MG63 (cell line): Measurements from ENCODE around the gene ACTR1A. TPM values are rescaled to one million over a fixed set of nuclear protein-coding genes. Genes with fewer than 3 reads are reported as not detected.
A peak's percentile ranks its signal among the peaks of the same experiment; 100 is the strongest.
"Not testable (repeated sequence)": the region's sequence is repeated elsewhere in the genome, so short reads cannot be mapped to it uniquely, and the experiment has no call there.

Source experiments
- DNase-seq: peaks from one replicate; pipeline ENCODE4 v3.0.0-alpha.2; 2020
- H3K27me3 ChIP-seq: fragments of 250-450 bp; sonication (Bioruptor Pico); 2 replicates; pipeline ENCODE4 v1.5.1; 2020; ENCODE audit warnings: mild to moderate bottlenecking, moderate library complexity
- H3K36me3 ChIP-seq: fragments of 250-450 bp; sonication (Bioruptor Pico); 2 replicates; pipeline ENCODE4 v1.5.1; 2020; ENCODE audit warnings: mild to moderate bottlenecking, moderate library complexity
- H3K4me3 ChIP-seq: fragments of 250-450 bp; sonication (Bioruptor Pico); 2 replicates; pipeline ENCODE4 v1.5.1; 2020; ENCODE audit warnings: mild to moderate bottlenecking, moderate library complexity
- H3K9me3 ChIP-seq: fragments of 250-450 bp; sonication (Bioruptor Pico); 2 replicates; pipeline ENCODE4 v1.5.1; 2020; ENCODE audit warnings: mild to moderate bottlenecking, moderate library complexity
- total RNA-seq: library from RNA; depleted of rRNA; stranded (reverse); fragments of >200 nt; shearing (Covaris generic); gene quantifications from 2 replicates; pipeline ENCODE4 v1.2.3, GENCODE V29; 2014; ENCODE audit warnings: low replicate concordance; rRNA removed

The ACTR1A gene
- 77.7 and 178 TPM in 2 replicates for total RNA-seq

DNA sequence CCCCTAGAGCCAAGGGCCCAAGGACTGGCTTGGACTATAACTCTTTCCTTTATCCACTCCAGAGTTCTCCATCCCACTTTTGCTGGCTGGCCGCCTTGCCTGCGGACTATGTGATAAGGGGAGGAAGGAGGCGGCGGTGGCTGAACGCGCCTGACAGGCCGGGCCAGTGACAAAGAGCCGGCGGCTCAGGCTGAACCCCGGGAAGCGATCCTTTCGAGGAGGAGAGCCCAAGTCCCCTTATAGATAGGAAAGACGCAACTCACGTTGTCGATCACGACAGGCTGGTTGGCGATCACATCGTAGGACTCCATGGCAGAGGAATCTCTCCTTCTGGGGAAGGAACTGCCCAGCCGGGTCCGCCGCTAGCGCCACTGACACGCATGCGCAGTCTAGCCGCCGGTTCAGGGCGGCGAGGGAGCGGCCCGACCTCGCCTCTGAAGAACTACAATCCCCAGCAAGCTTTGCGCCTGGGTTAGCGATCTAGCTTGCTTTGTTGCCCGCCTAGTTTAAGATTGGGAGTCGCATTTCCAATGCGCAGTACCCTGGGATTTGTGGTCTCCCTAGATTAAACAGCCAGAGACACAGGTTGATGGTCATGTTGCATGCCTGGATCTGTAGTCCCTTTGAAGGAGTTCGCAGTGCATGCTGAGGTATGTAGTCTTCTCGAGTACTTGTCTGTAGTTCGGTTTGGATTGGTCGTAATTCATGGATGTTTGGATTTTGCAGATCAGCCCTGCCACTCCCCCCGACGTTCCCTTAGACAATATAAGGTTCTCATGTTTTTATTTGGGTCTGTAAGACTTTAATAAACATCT lies at the start of gene ACTR1A:
Gene ACTR1A (minus strand): TSS at position 376 of the 815 bp plus-strand sequence. CDS start 65 bp downstream, at position 311.
- Histone ChIP-seq H3K27me3 (no peaks in the 10 kb centered on the region), H3K4me3 (peak within 1 kb of the TSS; percentile 77), H3K9me3 (no peaks in the 10 kb centered on the region), H3K36me3 (peaks cover 4% of the 10 kb centered on the region; the same call in 1 of the 2 replicates)
- DNase-seq: peak; percentile 95

DNA sequence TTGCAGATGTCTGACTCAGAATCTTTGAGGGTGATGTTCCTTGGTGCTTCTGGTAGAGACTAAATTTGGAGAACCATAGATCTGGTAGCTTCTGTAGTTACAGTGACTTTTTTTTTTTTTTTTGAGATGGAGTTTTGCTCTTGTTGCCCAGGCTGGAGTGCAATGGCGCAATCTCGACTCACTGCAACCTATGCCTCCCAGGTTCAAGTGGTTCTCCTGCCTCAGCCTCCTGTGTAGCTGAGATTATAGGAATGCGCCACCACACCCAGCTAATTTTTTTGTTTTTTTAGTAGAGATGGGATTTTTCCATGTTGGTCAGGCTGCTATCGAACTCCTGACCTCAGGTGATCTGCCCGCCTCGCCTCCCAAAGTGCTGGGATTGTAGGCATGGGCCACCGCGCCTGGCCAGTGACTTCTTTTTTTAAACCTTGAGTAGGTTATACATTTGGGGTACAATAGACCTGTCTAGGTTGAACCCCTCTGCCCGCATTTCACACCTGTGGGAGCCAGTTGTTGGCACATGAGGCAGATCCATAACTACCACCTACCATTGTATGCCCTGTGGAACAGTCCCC lies 48.2 kb upstream of the ACTR1A start:
- H3K4me3 ChIP-seq: no peak overlapping the region
- DNase-seq: no peak
- no peaks in the 10 kb centered on the region for H3K9me3 ChIP-seq
- no peaks in the 10 kb centered on the region for H3K36me3 ChIP-seq
- H3K27me3 ChIP-seq: no peaks in the 10 kb centered on the region

- no peaks in the 10 kb centered on the region for H3K36me3 ChIP-seq
- H3K27me3 ChIP-seq: no peaks in the 10 kb centered on the region
- H3K9me3 ChIP-seq: no peaks in the 10 kb centered on the region
- H3K4me3 ChIP-seq: no peak overlapping the region
- DNase-seq: no peak
Observed at GRCh38 chr10:102549549-102549948, 47.0 kb upstream of the ACTR1A start.

DNA sequence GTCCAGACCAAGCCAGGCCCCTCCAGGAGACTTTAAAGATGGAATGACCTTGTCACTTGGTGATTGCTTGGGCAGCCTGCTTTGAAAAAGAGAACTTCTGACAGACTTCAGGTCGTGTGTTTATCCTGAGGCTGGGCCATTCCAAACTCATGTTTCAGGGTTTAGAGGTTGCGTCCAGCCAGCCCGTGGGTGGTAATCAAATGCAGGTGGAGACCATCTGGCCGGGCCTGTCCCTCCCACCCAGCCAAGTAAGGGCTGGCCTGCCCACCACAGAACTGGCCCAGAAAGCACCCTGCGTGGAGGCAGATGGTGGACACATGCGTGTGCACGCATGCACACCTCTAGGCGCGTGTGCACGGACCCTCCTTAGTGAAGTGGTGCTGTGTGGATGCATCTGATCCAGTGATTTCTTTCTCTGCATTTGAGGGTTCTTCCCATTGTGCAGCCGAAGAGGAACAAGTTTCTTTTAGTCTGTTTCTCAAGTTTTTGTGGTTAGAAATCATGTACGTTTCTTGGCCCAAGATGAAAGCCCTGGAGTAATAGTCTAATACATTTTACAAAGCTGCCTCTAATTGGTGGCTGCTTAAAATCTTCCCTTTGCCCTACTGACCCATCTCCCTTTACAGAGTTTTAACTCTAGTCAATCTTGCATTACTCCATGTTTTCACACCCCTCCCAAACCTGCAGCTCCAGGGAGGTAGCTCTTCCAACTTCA lies 44.3 kb upstream of the ACTR1A start:
- Histone ChIP-seq H3K27me3 (no peaks in the 10 kb centered on the region), H3K4me3 (no peak overlapping the region), H3K36me3 (no peaks in the 10 kb centered on the region), H3K9me3 (no peaks in the 10 kb centered on the region)
- no peak for DNase-seq

DNA sequence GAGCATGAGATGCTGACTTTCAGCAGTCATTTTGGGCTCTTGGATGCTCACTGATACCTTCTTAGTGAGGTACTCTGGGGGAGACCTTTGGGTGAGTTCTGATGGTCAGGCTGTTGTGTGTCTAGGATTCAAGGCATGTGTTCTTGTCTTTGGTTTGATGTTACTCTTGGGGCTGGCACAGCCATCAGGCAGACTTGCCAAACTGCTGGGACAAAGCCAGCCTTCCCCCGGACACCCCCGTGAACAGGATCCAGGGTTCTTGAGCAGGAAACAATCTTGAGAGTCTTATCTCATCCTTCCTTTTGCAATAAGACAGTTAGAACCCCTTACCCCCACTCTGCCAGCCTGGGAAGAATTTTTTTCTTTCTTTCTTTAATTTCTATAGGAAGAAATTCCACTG lies 43.5 kb upstream of the ACTR1A start:
- Histone ChIP-seq H3K36me3 (no peaks in the 10 kb centered on the region), H3K4me3 (no peak overlapping the region), H3K27me3 (no peaks in the 10 kb centered on the region), H3K9me3 (no peaks in the 10 kb centered on the region)
- DNase-seq: no peak

GRCh38 chr10:102545265-102545871 lies 42.9 kb upstream of the ACTR1A start:
- DNase-seq: no peak
- Histone ChIP-seq H3K9me3 (no peaks in the 10 kb centered on the region; the same call in 1 of the 2 replicates), H3K4me3 (no peak overlapping the region), H3K36me3 (no peaks in the 10 kb centered on the region), H3K27me3 (no peaks in the 10 kb centered on the region)

- Histone ChIP-seq H3K27me3 (no peaks in the 10 kb centered on the region), H3K36me3 (no peaks in the 10 kb centered on the region; the same call in 1 of the 2 replicates), H3K9me3 (no peaks in the 10 kb centered on the region; the same call in 1 of the 2 replicates), H3K4me3 (no peak overlapping the region)
- DNase-seq: no peak
Observed at GRCh38 chr10:102542800-102543418, 40.4 kb upstream of the ACTR1A start.

DNA sequence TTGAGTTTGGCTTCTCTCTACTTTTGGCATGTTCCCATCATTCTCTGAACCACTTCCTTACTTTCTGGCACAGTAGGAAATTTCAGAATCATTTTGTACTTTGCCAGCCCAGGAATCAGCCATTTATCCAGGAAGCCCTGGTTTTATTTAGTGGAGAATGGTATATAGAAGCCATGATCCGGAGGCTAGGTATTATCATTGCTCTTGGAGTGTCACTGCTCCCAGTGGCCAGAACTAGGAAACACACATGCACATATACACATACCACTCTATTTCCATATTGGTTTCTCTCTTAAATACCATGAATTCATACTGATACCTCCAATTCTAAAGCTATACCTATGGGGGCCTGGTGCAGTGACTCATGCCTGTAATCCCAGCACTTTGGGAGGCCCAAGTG lies 37.5 kb upstream of the ACTR1A start:
- no peak overlapping the region for H3K4me3 ChIP-seq
- no peak for DNase-seq
- no peaks in the 10 kb centered on the region; the same call in 1 of the 2 replicates for H3K36me3 ChIP-seq
- H3K27me3 ChIP-seq: no peaks in the 10 kb centered on the region
- H3K9me3 ChIP-seq: no peaks in the 10 kb centered on the region; the same call in 1 of the 2 replicates

DNA sequence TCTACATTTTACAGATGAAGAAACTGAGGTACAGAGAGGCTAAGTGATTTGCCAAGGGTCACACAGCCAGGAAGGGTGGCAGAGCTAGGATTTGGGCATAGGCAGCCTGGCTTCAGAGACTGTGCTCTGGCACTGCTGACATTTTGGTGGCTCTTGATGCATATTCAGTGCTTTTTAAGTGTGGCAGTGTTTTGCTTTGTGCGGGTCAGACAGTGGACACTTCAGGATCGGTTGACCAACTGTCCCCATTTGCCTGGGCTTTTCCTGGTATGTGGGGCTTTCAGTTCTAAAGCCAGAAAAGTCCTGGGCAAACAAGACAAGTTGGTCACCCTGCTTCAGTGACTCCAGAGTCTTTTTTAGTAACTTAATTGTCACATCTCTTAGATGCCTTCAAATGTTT lies 36.3 kb upstream of the ACTR1A start:
- DNase-seq: no peak

GRCh38 chr10:102537948-102538347 lies 35.4 kb upstream of the ACTR1A start:
- DNase-seq: no peak
- Histone ChIP-seq H3K9me3 (no peaks in the 10 kb centered on the region; the same call in 1 of the 2 replicates), H3K36me3 (no peaks in the 10 kb centered on the region; the same call in 1 of the 2 replicates), H3K27me3 (no peaks in the 10 kb centered on the region), H3K4me3 (no peak overlapping the region)

More for the DNA sequence above, 36.3 kb upstream of the ACTR1A start:
- no peak overlapping the region for H3K4me3 ChIP-seq
- no peaks in the 10 kb centered on the region; the same call in 1 of the 2 replicates for H3K36me3 ChIP-seq
- H3K9me3 ChIP-seq: no peaks in the 10 kb centered on the region; the same call in 1 of the 2 replicates
- H3K27me3 ChIP-seq: no peaks in the 10 kb centered on the region

DNA sequence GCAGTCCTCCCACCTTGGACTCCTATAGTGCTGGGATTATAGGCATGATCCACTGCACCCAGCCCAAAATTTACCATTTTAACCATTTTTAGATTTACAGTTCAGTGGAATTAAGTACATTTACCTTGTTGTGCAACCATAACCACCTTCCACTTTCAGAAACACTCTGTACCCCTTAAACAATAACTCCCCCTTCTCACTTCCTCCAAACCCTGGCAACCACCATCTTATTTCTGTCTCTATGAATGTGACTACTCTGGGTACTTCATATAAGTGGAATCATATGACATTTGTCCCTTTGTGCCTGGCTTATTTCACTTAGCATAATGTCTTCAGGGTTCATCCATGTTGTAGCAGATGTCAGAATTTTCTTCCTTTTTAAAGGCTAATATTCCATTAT lies 34.9 kb upstream of the ACTR1A start:
- Histone ChIP-seq H3K9me3 (no peaks in the 10 kb centered on the region; the same call in 1 of the 2 replicates), H3K4me3 (no peak overlapping the region), H3K36me3 (no peaks in the 10 kb centered on the region; the same call in 1 of the 2 replicates), H3K27me3 (no peaks in the 10 kb centered on the region)
- no peak for DNase-seq

DNA sequence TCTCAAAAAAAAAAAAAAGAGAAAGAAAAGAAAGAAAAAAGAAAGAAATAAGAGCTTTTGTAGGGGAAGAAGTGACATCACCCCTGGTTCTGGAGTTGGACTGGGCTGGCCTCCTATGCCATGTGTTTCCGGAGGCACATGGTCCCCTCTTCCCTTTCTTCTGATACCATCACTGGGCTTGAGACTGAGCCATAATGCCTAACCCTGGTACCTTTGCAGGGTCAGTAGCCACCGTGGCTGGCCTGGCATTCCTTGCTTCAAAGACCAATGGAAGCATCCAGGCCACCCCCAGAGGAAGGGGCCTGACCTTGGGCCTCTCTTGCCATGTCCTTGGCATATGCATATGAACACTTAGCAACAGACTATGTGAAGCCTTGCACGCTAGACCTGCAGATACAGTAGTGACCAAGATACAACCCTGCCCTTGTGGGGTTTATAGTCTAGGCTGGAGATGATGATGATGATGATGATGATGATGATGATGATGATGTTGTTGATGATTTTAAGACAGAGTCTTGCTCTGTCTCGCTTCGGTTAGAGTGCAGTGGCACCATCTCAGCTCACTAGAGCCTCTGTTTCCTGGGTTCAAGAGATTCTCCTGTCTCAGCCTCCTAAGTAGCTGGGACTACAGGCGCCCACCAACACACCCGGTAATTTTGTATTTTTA lies 33.1 kb upstream of the ACTR1A start:
- no peak overlapping the region for H3K4me3 ChIP-seq
- H3K36me3 ChIP-seq: no peaks in the 10 kb centered on the region; the same call in 1 of the 2 replicates
- DNase-seq: no peak
- no peaks in the 10 kb centered on the region; the same call in 1 of the 2 replicates for H3K9me3 ChIP-seq
- H3K27me3 ChIP-seq: no peaks in the 10 kb centered on the region

DNA sequence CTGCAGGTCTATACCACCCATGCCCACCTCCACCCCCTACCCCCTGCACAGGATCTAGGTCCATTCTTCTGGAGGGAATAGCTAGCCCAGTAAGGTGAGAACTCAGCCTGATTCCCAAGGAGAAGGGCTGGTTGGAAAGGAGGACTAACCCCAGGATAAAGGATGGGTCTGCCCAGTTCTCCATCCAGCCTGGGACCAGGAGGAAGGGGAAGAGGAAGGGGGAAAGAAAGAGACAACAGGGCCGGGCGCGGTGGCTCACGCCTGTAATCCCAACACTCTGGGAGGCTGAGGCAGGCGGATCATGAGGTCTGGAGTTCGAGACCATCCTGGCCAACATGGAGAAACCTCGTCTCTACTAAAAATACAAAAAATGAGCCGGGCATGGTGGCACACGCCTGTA lies 32.5 kb upstream of the ACTR1A start:
- H3K27me3 ChIP-seq, H3K36me3 ChIP-seq, DNase-seq, H3K9me3 ChIP-seq, H3K4me3 ChIP-seq: not testable (repeated sequence)

DNA sequence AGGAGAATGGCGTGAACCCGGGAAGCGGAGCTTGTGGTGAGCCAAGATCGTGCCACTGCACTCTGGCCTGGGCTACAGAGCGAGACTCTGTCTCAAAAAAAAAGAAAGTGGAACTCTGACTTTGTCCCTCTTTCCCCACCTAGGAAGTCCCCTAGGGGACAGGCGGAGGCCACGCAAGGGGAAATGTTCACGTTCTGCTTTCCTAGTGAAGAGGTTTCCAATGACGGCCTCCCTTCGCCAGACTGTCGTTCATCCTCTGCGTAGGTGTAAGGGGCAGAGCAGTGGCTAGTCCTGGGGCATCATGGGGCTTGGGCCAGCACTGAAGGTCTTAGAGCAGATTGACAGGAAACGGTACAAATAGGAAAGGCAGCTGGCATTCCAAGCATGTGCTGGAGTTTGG lies 31.8 kb upstream of the ACTR1A start:
- H3K27me3 ChIP-seq: no peaks in the 10 kb centered on the region
- H3K36me3 ChIP-seq: no peaks in the 10 kb centered on the region; the same call in 1 of the 2 replicates
- no peak for DNase-seq
- H3K4me3 ChIP-seq: no peak overlapping the region
- no peaks in the 10 kb centered on the region for H3K9me3 ChIP-seq

DNA sequence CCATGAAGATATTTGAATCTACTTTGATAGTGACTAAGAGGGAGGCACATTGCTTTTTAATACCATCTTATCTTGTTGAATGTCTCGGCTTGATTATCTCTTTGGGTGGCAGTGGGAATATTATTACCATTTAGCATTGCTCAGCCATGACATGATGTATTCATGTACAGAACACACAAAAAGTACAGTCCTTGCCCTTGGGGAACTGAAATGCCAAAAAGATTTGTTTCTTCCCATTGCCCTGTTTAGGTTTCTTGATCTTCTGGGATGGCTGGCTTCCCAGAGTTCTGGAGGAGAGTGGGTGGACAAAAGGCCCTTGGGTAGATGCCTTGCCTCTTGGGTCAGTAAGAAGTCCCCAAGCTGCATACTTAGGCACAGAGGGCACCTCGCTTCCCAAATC lies 25.0 kb upstream of the ACTR1A start:
- no peak overlapping the region for H3K4me3 ChIP-seq
- no peak for DNase-seq
- peaks cover 6% of the 10 kb centered on the region; the same call in 1 of the 2 replicates for H3K36me3 ChIP-seq
- no peaks in the 10 kb centered on the region for H3K27me3 ChIP-seq
- no peaks in the 10 kb centered on the region for H3K9me3 ChIP-seq

DNA sequence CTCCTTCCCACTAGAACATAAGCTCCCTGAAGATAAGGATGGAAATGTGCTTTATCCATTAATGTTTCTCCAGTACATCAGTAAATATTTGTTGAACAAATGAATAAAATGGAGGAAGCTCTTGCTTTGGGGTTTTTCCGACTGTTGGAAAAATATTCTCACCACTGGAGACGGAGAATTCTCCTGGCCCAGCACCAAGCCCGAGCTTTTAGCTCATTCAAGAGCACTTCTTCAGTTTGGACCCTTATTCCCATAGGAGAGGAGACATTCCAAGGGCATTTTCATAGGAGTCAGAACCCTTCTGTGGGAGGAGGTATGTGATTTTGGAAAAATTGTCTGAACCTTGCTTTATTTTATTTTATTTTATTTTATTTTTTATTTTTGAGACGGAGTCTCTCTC lies 22.2 kb upstream of the ACTR1A start:
- Histone ChIP-seq H3K36me3 (peaks cover 6% of the 10 kb centered on the region; the same call in 1 of the 2 replicates), H3K9me3 (no peaks in the 10 kb centered on the region), H3K27me3 (no peaks in the 10 kb centered on the region), H3K4me3 (no peak overlapping the region)
- DNase-seq: no peak
